Mammary epithelial cell (primary cell): ENCODE measurements around the gene TPSB2.

Experiments used
- CTCF ChIP-seq, 2 donors: IDR thresholded peaks in 1 of 2; conservative IDR thresholded peaks in 1 of 2; 2 replicates each; pipeline ENCODE4 v1.5.1; 2011 to 2012; ENCODE audit warnings: inconsistent platforms in 2 of 2, low read length in 2 of 2, mild to moderate bottlenecking in 2 of 2, control low read depth in 1 of 2, low read depth in 1 of 2; ENCODE audit not compliant: insufficient read depth in 1 of 2; ENCODE audit errors: extremely low read depth in 1 of 2
- EZH2 ChIP-seq: IDR thresholded peaks from 2 replicates; pipeline ENCODE4 v1.6.1; 2012; ENCODE audit warnings: low read length, inconsistent platforms, borderline replicate concordance

- TF ChIP-seq EZH2, result no peak
- no peak for TF ChIP-seq CTCF (conservative IDR thresholded peaks at IDR 0.05 in 1 of 2, IDR thresholded peaks at IDR 0.05 in 1 of 2; ENCODE audit: extremely low read depth in 1 of 2, insufficient read depth in 1 of 2, low read depth in 1 of 2, low read length in 2 of 2)
These were observed 27.7 kb downstream of the TPSB2 start for GRCh38 chr16:1202274-1202673.
